ENCODE data around the gene TRIM7.
"Not testable (repeated sequence)": the region's sequence is repeated elsewhere in the genome, so short reads cannot be mapped to it uniquely, and the experiment has no call there.

Gene TRIM7

GRCh38 chr5:181182651-181183050 is 22.3 kb downstream of the TRIM7 start:
- DNase-seq (ENCODE audit: low spot score): no peak
- in situ Hi-C loops (cut with MboI; ENCODE audit: low sequenced_read_pairs, unreplicated experiment): no loop called here
- no peak for TF ChIP-seq CTCF (IDR thresholded peaks at IDR 0.05; ENCODE audit: borderline replicate concordance, control extremely low read depth, extremely low read depth, insufficient read depth, missing control alignments)

- peak; percentile 79 for TF ChIP-seq CTCF (IDR thresholded peaks at IDR 0.05; ENCODE audit: borderline replicate concordance, control extremely low read depth, extremely low read depth, insufficient read depth, missing control alignments)
- DNase-seq (ENCODE audit: low spot score): peak; percentile 77
- in situ Hi-C loops (cut with MboI; ENCODE audit: low sequenced_read_pairs, unreplicated experiment): no loop called here
These were observed 23.1 kb downstream of the TRIM7 start for GRCh38 chr5:181181650-181182565.

- peak; percentile 2 for DNase-seq (ENCODE audit: low spot score)
- in situ Hi-C loops (cut with MboI; ENCODE audit: low sequenced_read_pairs, unreplicated experiment): not testable (repeated sequence)
These were observed 27.4 kb downstream of the TRIM7 start for GRCh38 chr5:181177559-181177958.

GRCh38 chr5:181176254-181176952 is 28.6 kb downstream of the TRIM7 start:
- in situ Hi-C loops (cut with MboI; ENCODE audit: low sequenced_read_pairs, unreplicated experiment): no loop called here
- TF ChIP-seq CTCF (IDR thresholded peaks at IDR 0.05; ENCODE audit: borderline replicate concordance, control extremely low read depth, extremely low read depth, insufficient read depth, missing control alignments): no peak
- no peak for DNase-seq (ENCODE audit: low spot score)

GRCh38 chr5:181173420-181174342 is 31.3 kb downstream of the TRIM7 start:
- DNase-seq (ENCODE audit: low spot score): no peak
- in situ Hi-C loops (cut with MboI; ENCODE audit: low sequenced_read_pairs, unreplicated experiment): no loop called here
- no peak for TF ChIP-seq CTCF (IDR thresholded peaks at IDR 0.05; ENCODE audit: borderline replicate concordance, control extremely low read depth, extremely low read depth, insufficient read depth, missing control alignments)

- no peak for DNase-seq (ENCODE audit: low spot score)
- in situ Hi-C loops (cut with MboI; ENCODE audit: low sequenced_read_pairs, unreplicated experiment): no loop called here
- no peak for TF ChIP-seq CTCF (IDR thresholded peaks at IDR 0.05; ENCODE audit: borderline replicate concordance, control extremely low read depth, extremely low read depth, insufficient read depth, missing control alignments)
These were observed 32.0 kb downstream of the TRIM7 start for GRCh38 chr5:181173027-181173419.

Data from GM13976 (cell line).